HG03045 (cell line): ENCODE data around the gene C13orf46.

ENCODE experiments used
- ATAC-seq: cut with Tn5 transposase; IDR thresholded peaks from one replicate; pipeline ENCODE4 v1.9.1; 2021; ENCODE audit warnings: mild to moderate bottlenecking, moderate library complexity; ENCODE audit not compliant: unreplicated experiment

C13orf46 gene

GRCh38 chr13:114010401-114011101 lies 36.7 kb upstream of the C13orf46 start:
- no peak for ATAC-seq

GRCh38 chr13:114009590-114010400 lies 35.9 kb upstream of the C13orf46 start:
- no peak for ATAC-seq

GRCh38 chr13:114008964-114009589 lies 35.2 kb upstream of the C13orf46 start:
- no peak for ATAC-seq

GRCh38 chr13:114007566-114007965 lies 33.7 kb upstream of the C13orf46 start:
- ATAC-seq = no peak

- no peak for ATAC-seq
These were observed 31.4 kb upstream of the C13orf46 start for GRCh38 chr13:114005206-114005724.

GRCh38 chr13:114004420-114005205 lies 30.7 kb upstream of the C13orf46 start:
- no peak for ATAC-seq

GRCh38 chr13:114002771-114003321 lies 29.0 kb upstream of the C13orf46 start:
- no peak for ATAC-seq

- no peak for ATAC-seq
These were observed 28.2 kb upstream of the C13orf46 start for GRCh38 chr13:114002009-114002544.

GRCh38 chr13:114001331-114002008 lies 27.6 kb upstream of the C13orf46 start:
- no peak for ATAC-seq

- no peak for ATAC-seq
These were observed 26.5 kb upstream of the C13orf46 start for GRCh38 chr13:114000151-114001040.

- ATAC-seq = no peak
These were observed 25.7 kb upstream of the C13orf46 start for GRCh38 chr13:113999618-113999910.

GRCh38 chr13:113998781-113999617 lies 25.1 kb upstream of the C13orf46 start:
- no peak for ATAC-seq

- ATAC-seq = no peak
These were observed 24.2 kb upstream of the C13orf46 start for GRCh38 chr13:113997845-113998751.

- ATAC-seq = no peak
These were observed 23.3 kb upstream of the C13orf46 start for GRCh38 chr13:113996912-113997745.

GRCh38 chr13:113996081-113996911 lies 22.4 kb upstream of the C13orf46 start:
- ATAC-seq = no peak
